T-helper 22 cell (primary cell): ENCODE data around the gene NUDCD3.
"Not testable (repeated sequence)": the region's sequence is repeated elsewhere in the genome, so short reads cannot be mapped to it uniquely, and the experiment has no call there.

Source experiments
- DNase-seq: peaks from one replicate; pipeline ENCODE4 v3.0.0-alpha.2; 2020; ENCODE audit warnings: low read depth

The NUDCD3 gene

DNA sequence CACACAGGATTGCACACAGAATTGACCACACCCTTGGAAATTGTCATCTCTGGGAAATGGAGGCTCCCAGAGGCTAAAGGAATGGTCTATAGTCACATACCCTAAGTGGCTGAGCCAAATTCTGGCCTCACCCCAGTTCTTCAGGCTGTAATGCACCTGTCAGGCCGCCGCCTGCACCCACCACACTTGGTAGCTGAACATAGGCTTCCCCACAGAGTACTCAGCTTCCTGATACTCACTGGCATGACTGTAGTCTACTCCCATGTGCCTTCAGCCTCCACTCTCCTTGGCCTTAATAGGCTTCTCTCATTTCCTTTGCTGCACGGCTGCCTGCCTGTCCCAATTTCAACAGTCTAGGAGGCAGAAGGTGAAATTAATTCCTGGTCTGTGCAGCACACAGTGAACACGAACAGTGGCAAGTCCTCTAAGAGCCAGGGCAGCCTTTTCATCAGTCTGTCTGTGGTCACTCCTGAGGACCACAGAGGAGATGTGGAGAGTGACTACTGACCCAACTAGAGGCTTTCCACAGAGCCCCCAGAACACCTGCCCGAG lies 42.5 kb downstream of the NUDCD3 start:
- DNase-seq = no peak

DNA sequence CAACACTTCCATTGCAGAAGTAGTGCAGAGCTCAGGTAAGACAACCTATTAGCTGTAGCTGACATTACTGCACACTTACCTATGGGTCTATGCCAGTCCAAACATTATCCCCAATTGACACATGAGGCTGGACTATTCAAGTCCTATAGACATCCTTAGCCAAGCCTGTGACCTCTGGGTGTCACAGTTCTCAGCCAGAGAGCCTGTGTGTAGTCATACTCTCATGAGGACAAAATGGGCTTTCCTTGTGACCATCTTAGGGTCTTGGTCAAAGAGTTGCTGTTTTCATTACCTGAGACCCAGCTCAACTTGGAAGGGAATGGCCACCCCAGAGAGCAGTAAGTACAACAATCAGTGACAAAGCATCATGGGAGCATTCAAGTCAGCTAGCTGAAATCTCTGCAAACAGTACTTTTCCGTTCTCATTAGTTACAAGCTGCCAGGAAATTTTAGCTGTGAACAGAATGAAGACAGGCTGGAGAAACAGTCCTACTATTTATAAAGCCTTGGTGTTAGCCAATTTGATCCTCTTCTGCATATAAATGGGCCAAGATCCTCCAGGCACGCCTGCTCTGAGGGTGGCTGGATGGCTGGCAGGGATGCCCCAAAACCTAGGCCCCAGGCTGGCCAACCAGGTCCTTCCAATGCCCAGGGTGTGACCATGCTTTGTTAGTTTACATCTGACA lies 44.3 kb downstream of the NUDCD3 start:
- DNase-seq = no peak

DNA sequence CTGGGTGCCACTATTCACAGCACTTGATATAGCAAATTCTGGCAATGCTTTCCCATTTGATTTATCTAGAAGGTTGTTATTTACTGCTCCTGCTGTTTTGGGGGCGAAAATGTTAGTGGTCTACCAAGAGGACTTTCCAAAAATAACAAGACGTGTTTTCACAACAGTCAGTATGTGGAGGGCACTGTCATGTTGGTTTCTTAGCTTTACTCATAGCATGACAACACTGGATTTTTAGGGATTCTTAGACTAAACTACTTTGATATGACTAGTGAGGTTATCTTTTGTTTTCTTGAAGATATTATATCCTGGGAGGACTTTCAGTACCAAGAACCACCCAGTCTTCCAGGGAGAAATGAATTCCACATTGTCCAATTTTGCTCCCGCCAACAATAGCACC lies 49.4 kb downstream of the NUDCD3 start:
- DNase-seq = no peak

DNA sequence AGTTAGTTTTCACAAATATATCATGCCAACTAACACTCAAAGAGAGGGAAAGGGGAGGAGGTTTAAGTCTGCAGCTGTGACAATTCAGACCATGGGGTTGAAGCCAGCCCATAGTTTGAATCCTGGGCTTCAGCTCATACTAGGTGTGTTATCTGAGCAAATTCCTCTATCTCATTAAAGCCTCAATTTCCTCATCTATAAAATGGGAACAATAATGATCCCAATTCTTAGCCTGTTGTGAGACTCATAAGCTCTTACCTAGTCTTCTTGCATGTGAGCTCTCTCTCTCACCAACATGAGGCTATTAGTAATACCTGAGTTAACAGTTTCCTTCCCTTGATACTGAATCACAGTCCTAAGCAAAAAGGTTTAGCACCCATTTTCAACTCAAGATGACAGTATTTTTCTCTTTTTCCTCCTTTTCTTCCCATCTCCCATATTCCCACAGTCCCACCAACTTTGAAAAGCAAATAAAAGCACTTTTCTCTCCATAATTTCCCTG lies 49.8 kb downstream of the NUDCD3 start:
- DNase-seq = no peak

DNA sequence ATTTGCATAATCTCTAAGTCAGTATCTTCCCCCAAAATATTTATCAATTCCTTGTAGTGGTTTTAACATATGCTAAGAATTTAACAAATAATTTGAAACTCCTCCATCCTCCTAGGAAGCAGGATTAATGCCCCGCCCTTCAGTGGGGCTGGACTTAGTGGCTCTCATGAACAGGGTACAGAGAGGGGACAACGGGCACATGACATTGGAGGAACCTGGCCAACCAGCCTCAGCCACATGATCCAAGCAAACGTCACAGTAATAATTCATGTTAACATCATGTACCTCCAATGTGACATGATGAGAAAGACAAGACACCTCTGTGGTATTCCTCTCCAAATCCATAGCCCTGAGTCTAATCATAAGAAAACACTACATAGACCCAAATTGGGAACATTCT lies 50.5 kb downstream of the NUDCD3 start:
- no peak for DNase-seq

DNA sequence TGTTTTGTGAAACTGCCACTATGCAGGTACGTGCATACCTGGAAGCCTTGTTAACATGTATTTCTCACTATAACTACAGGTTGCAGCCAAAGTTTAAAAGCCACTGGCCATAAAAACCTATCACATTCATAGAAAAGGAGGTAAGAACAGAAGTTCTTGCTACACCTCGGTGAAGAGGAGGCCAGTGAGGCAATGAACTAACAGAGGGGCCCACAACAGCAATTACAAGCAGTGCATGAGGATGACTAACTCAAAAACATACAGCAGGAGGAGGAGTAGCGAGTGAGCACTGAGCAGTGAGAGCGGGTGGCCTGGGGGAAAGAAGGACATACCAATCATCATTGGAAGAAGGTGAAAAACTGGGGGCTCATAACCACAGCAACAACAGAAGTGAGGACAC lies 51.6 kb downstream of the NUDCD3 start:
- DNase-seq = no peak

DNA sequence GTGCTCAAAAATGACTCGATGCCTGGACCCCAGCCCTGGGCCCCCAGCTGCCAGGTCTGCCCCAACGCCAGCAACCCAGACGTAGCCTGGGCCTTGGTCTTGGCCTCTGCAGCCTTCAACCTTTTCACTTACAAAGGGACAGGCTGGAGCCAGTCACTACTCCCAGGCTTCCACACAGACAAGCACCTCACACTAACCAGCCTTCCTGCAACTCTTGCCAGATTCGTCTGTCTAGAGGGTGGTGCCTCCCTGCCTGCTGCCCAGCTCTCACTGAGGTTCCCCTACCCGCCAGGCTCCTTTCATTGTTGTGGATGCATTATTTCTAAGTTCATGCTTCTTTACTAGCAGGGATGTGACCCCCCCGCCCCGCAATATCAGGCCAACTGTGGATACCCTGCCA lies 56.3 kb downstream of the NUDCD3 start:
- no peak for DNase-seq

DNA sequence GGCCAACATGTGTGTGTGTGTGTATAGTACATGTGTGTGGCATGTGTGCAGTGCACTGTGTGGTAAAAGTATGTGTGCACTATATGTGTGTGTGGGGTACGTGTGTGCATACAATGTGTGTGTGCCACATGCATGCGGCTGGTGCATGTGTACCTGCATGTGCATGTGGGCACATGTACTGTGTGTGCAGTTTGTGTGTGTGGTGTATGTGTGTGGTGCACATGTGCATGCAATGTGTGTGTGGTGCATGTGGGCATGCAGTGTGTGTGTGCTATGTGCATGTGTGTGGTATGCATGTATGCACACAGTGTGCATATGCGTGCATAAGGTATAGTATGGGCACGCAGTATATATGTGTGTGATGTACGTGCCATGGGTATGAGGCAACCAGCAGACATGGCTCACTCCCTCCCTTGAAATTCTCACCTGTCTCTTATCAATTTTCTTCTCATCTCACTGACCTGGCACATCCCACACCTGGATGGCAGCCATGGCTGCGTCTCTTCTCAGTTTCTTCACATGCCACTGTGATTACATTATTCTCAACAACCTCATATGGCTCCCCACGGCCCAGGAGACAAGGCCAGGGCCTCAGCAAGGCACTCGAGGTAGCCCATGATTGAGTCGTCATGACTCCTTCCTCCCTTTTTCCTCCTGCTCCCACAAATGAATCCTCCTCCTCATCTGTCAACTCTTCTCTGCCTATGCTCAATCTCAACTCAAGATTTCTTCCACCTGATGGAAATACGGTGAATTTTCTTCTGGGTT lies 57.0 kb downstream of the NUDCD3 start:
- no peak for DNase-seq

DNA sequence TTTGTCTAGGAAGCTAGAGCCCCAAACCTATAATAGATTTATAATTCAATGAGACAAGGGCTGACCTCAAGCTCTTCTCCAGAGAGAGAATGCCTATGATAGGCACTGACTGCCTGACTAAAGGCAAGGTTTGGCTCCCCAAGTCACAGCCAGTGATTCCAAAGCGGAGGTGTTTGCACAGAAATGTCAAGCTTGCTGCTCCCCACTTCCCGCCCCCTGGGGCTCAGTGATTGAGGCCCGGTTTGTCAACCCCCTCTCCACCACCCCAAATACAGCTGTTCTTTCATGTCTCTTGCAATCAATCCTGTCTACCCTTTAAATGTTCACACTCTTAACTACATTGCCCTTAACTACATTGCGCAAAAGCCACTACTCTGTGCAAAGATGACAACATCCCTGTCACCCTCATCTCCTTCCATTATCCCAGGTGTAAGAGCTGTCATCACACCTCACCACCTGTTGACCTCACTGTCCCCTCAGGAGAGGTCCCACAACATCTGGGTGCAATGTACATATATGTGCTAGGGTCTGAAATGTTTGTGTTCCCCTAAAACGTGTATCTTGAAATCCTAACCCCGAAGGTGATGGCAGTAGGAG lies 58.0 kb downstream of the NUDCD3 start:
- DNase-seq = no peak

DNA sequence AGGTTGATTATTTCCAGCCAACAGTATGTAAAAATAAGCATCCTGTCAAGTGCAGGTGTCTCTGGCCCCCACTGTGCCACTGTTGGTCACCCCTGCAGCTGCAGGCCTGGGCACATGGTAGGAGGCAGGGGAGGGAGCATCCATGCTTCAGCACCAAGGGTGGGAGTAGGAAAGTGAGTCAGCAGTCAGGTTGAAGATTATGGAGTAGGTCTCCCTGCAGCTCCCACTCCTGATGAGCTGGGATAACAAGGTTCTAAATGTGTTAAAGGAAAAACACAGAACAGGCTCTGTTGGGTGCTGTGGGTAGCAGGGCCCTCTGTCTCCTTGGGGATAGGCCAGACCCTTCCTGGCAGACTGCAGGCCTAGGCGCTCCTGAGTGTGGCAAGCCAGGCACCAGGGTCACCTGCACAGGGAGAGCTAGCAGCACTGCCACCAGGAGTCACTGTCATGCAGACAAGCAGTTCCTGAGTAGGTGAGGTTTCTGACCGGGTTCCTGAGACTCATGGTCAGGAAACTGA lies 59.3 kb downstream of the NUDCD3 start:
- no peak for DNase-seq

DNA sequence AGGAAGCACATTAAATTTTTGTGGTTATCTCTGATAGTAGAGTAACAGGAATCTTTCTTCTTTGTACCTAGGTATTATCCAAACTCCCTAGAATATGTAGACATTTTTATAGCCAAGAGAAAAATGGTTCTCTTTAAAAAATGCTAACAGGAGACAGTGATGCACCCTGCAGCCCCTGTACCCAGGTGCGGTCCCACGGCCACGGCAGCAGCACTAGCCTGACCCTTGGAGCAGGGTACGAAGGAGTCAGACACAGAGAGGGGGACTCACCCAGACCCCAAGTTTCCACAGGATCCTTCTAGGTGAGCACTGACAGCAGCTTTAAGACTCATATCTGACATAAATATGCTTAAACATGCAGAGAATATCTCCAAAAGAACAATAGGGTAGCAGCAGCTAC lies 60.4 kb downstream of the NUDCD3 start:
- DNase-seq = no peak

DNA sequence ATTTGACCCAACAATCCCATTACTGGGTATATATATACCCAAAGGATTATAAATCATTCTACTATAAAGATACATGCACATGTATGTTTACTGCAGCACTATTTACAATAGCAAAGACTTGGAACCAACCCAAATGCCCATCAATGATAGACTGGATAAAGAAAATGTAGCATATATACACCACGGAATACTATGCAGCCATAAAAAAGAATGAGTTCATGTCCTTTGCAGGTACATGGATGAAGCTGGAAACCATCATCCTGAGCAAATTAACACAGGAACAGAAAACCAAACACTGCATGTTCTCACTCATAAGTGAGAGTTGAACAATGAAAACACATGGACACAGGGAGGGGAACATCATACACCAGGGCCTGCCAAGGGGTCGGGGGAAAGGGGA lies 65.7 kb downstream of the NUDCD3 start:
- DNase-seq = not testable (repeated sequence)

DNA sequence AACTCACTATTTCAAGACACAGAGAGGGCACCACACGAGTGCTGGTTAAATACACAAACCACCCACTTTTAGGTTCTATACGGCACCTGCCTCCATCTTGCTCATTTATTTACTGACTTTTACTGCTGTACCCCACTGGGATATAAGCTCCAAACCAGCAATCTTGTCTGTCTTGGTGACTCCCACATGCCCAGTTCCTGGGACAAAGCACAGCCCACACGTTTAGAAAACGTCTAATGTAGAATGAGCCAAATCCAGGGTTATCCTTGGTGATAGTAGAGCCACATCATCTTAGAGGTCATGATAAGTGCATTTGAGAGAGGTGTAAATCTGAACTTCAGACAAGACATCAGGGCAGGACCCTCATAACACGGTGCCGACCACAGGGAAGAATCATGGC lies 73.5 kb downstream of the NUDCD3 start:
- DNase-seq = no peak

DNA sequence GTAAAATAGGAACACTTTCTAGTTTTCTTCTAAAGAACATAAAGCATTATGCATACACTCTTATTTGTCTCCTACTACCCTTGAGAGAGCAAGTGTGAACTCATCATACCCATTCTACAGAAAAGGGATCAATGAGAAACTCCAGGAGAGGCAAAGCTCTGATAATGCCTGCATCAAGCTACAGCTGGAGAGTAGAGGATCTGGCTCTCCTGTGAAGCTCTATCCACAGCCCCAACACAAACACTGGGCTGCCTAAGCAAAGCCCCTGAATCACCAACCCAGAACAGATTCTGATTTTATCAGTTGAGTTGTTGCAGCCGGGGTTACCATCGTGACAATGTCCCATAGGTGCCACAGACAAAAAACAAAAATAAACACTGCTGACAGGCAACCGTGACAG lies 74.9 kb downstream of the NUDCD3 start:
- DNase-seq = no peak

DNA sequence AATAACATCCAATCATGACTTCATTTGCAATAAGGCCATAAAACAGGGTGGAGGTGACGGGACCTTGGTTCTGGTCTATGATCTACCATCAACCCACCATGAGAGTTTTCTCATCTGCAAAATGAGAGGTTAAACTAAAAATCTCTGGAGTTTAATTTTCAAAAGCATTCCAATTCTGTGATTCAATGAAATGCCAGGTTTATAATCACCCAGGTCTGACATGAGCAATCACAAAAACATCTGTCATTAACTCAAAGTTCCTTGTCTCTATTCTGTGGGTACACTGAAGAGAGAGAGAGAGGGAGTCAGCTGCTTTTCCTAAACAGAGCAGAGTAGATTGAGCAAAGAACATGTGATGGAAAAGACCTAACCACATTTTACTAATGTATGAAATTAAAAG lies 75.4 kb downstream of the NUDCD3 start:
- no peak for DNase-seq

DNA sequence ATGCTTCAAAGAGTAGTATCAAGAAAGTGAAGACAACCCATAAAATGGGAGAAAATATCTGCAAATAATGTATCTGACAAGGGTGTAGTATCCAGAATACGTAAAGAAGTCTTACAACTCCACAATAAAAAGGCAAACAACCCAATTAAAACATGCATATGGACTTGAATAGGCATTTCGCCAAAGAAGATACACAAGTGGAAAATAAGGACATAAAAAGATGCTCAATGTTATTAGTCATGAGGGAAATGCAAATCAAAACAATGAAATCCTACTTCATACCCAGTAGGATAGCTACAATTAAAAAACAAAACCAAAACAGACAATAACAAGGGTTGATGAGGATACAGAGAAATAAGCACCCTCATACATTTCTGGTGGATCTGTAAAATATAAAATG lies 79.2 kb downstream of the NUDCD3 start:
- no peak for DNase-seq

DNA sequence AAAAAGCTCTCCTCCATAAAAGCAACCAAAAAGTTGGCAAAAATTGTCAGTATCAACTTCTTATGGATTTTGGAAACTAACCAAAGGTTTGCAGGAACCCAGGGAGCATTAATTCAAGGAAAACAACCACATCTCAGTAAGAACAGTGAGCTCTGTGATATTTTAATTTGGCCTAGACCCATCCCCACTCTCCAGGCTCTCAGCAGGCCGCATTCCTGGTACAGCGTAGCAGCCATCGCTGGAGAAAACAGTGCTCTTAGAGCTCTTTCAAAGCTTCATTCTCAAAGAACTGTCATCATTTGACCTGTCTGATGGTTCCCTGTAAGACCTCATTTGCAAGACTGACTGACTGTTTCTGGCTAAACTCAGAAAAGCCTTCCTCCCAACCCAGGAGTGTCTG lies 81.9 kb downstream of the NUDCD3 start:
- DNase-seq = no peak

DNA sequence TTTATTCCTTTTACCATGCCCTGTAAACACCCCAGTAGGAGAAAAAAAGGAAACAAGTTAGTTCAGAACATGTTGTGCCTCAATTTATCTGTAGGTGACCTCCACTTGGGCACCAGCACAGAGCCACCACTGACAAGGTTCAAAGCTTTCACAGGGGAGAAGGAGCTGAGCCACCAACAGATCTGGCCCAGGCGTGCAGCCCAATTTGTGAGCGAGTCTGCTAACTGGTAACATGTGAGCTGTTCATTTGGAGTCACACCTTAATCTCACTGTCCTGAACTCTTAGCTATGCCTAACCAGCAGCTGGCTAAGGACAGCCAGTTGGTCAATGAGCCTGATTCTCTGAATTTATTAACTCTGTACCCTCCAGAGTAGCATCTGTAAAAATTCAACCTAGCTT lies 86.7 kb downstream of the NUDCD3 start:
- DNase-seq = no peak

DNA sequence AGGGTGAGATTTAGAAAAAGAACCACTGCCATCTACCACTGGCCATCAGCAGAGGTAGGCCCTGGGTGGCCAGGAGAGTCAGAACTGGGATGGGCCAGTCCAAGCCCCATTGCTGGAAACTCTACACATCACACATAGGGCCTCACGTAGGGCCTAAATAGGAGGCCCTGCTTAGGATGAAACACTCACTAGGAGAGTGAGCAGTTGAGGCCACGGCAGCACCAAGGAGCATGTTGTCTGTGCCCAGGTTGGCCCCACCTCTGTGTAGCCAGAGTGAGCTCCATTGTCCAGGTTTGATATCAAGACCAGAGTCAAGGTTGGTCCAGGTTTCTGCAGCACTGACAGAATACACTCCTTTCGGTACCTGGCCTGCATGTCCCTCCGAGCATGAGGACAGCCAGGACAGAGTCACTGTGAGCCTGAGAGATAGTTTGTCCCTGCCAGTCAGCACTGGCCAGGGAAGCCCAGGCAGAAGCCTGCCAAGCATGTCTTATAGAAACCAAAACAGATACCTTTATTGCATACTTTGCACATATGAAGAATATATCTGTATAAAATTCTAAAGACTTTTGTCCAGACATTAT lies 87.2 kb downstream of the NUDCD3 start:
- no peak for DNase-seq

DNA sequence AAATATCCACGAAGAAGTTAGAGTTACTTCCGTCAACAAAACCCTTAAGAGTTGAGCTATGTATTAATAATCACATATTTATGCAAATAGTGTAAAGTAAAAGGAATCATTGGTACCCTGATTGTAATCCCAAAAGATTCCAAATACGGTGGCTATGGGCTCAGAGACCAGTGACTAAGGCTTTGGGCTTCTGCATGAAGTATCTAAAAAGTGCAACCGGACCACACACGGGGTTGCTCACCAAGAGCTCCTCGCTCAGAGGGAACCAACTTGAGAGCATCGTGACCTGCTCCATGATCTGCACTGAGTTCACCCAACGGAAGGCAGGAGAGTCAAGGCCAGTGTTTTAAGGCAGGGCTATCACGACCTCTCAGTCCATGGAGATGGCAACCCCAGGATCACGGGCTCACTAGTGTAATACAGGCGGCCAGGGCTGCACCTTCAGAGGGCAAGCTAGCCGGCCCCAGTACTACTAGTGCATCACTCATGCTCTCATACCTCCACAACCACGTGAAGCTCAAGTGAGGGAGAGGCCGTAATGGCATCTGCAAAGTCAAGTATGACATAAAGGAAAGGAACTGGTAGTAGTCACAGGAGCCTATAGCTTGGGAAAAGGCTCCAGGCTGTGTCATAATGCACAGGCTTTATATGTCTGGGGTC lies 87.9 kb downstream of the NUDCD3 start:
- no peak for DNase-seq

DNA sequence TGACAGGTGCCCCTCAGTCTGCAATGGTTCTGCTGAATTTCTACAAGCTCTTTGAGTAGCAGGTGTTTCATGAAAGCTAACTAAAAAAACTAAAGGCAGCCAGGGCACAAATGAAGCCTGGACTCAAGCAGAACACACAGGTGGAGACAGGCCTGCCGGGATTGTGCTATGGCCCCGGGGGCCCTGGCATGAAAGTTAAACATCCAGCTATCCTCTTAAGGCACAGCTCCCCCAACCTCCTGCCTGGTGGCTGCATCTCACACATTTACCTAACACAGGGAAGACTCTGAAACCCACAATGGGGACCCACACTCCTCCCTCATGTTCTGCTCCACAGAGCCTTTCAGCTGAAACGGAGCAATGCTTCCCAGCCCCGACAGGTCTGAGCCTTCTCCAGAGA lies 88.8 kb downstream of the NUDCD3 start:
- no peak for DNase-seq

DNA sequence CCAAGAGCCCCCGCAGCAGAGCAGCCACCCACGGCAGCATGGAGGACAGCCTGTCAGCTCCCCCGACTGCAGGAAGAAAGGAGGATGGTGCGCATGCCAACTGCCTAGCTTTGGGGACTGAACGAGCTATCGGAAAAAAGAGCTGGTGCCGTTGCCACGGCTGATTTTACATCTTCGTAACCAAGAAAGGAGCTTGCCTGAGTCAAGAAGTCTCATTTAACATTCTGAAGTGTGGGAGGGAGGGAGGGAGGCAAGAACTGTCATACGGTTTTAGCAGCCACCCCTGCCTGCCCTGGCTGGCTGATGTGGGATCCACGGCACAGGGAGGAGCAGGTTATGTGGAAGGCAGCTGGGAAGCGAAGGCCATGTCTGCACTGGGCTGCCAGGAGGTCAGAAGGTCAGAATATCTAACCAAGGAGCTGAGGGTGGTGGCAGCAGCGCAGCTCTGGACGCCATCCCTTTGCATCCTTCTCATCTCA lies 90.4 kb downstream of the NUDCD3 start:
- DNase-seq = no peak
